ENCODE measurements around the gene DPY19L2. TPM values are rescaled to one million over a fixed set of nuclear protein-coding genes. Genes with fewer than 3 reads are reported as not detected.
"Not testable (repeated sequence)": the region's sequence is repeated elsewhere in the genome, so short reads cannot be mapped to it uniquely, and the experiment has no call there.

DPY19L2 gene
- total RNA-seq, 1 donor from 2014 or later, result 0.40 TPM

GRCh38 chr12:63537838-63538237 is 130.5 kb downstream of the DPY19L2 start:
- not testable (repeated sequence) for DNase-seq (ENCODE audit: low read depth in 2 of 2)

- DNase-seq (ENCODE audit: low read depth in 2 of 2), result not testable (repeated sequence)
Observed at GRCh38 chr12:63529641-63530040, 138.7 kb downstream of the DPY19L2 start.

GRCh38 chr12:63525831-63526230 is 142.5 kb downstream of the DPY19L2 start:
- DNase-seq (ENCODE audit: low read depth in 2 of 2), result no peak

- no peak for DNase-seq (ENCODE audit: low read depth in 2 of 2)
Observed at GRCh38 chr12:63521706-63522105, 146.6 kb downstream of the DPY19L2 start.

Other genes starting within 250 kb of the DPY19L2 start
- 7.4 and 8.5 TPM in 2 replicates for gene RXYLT1, start 111.4 kb upstream of the DPY19L2 start, total RNA-seq
- gene SRGAP1, start 176.2 kb upstream of the DPY19L2 start, total RNA-seq, result 1.3 and 2.2 TPM in 2 replicates